Activated CD4-positive, alpha-beta T cell treated with anti-CD3 and anti-CD28 coated beads, Interleukin-2, amount 10 ng/mL, durations not matched to agents 7 days and 5 days (primary cell): Measurements from ENCODE around the gene PHYKPL. TPM values are rescaled to one million over a fixed set of nuclear protein-coding genes. Genes with fewer than 3 reads are reported as not detected.
"Not testable (repeated sequence)": the region's sequence is repeated elsewhere in the genome, so short reads cannot be mapped to it uniquely, and the experiment has no call there.

Experiments used
- CTCF ChIA-PET: fragments of 350-600 bp; sonication (Branson Sonifier 250); formaldehyde crosslinking; loops from one replicate; lab custom pipeline; 2021; ENCODE audit warnings: antibody characterized with exemption; lab: Charles Lee
- POLR2A ChIA-PET: fragments of 350-600 bp; sonication (Branson Sonifier 250); formaldehyde crosslinking; loops from one replicate; lab custom pipeline; 2021; ENCODE audit warnings: antibody characterized with exemption; lab: Charles Lee
- DNase-seq: peaks from one replicate; pipeline ENCODE4 v3.0.0-alpha.2; 2020
- H3K27ac Mint-ChIP-seq: one replicate; pipeline ENCODE4 v1.8.0; 2021; ENCODE audit warnings: mild to moderate bottlenecking, moderate library complexity, mixed read lengths
- H3K27me3 Mint-ChIP-seq: one replicate; pipeline ENCODE4 v1.8.0; 2021; ENCODE audit warnings: mixed read lengths
- H3K36me3 Mint-ChIP-seq: one replicate; pipeline ENCODE4 v1.8.0; 2021; ENCODE audit warnings: low read depth, mixed read lengths
- H3K4me1 Mint-ChIP-seq: one replicate; pipeline ENCODE4 v1.8.0; 2021; ENCODE audit warnings: mixed read lengths
- H3K4me3 Mint-ChIP-seq: one replicate; pipeline ENCODE4 v1.8.0; 2021; ENCODE audit warnings: mild to moderate bottlenecking, moderate library complexity, mixed read lengths
- H3K9me3 Mint-ChIP-seq: one replicate; pipeline ENCODE4 v1.8.0; 2021; ENCODE audit warnings: mixed read lengths
- total RNA-seq, 2 experiments: library from RNA; stranded (reverse); gene quantifications; one replicate each; pipeline ENCODE4 v1.2.3, GENCODE V29; 2021

Gene PHYKPL
- total RNA-seq, 2 experiments from 2014 or later, result 126 to 138 TPM

DNA sequence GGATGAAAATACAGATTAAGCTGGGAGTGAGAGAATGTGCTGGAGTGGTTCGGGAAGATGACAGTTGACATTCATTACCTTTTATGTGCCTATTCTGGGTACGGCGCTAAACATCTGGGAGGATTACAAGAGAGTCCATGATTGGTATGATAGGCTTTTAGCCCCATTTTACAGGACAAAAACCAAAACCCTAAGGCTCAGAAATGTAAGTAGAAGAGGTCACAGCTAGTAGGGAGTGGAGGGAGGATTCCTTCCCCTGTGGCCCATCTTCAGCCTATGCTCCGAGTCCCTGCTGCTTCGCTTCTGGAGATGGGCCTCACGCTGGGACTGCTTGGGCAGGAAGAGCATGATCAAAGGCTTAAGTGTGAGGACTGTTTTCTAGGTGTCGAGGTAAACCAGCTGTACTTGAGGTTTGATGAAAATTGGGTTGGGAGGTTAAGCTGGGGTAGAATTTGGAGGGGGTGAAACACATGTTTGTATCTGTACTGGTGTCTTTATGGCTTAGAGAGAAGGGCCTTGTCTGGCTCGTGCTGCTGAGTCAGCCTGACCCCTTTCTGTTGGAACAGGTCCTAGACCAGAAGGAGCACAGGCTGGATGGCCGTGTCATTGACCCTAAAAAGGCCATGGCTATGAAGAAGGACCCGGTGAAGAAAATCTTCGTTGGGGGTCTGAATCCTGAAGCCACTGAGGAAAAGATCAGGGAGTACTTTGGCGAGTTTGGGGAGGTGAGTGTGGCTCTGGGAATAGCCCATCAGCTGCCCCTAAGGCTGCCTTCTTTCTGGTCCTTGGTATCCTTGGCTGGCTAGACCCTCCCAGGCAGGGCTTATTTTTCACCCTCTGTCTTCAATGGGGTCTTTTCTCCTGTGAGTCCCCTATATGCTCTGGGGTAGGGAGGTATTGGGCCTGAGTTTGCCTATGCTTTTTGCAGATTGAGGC lies 26.2 kb downstream of the PHYKPL start:
- peaks cover 2% of the 10 kb centered on the region for H3K27me3 Mint-ChIP-seq
- H3K27ac Mint-ChIP-seq, result peak overlapping the region; percentile 80
- peaks cover 60% of the 10 kb centered on the region for H3K36me3 Mint-ChIP-seq
- ChIA-PET CTCF (interaction anchor here (0.9 to 1.4 kb wide), 3 partner anchors 9 to 25 kb away, joined by 3 read pairs; no protein-coding TSS in a partner anchor), POLR2A (interaction anchor here (1.0 kb wide), 1 partner anchor 9 kb away, joined by 3 read pairs; no protein-coding TSS in a partner anchor)
- peaks cover 47% of the 10 kb centered on the region for H3K4me1 Mint-ChIP-seq
- H3K9me3 Mint-ChIP-seq, result no peaks in the 10 kb centered on the region
- no peak for DNase-seq
- H3K4me3 Mint-ChIP-seq, result peak overlapping the region; percentile 84

- H3K9me3 Mint-ChIP-seq, result no peaks in the 10 kb centered on the region
- peak overlapping the region; percentile 84 for H3K4me3 Mint-ChIP-seq
- H3K27me3 Mint-ChIP-seq, result peaks cover 2% of the 10 kb centered on the region
- peaks cover 47% of the 10 kb centered on the region for H3K4me1 Mint-ChIP-seq
- peak overlapping the region; percentile 80 for H3K27ac Mint-ChIP-seq
- POLR2A ChIA-PET, result no interaction called here
- DNase-seq, result no peak
- H3K36me3 Mint-ChIP-seq, result peaks cover 53% of the 10 kb centered on the region
- CTCF ChIA-PET, result interaction anchor here (1.1 kb wide), 1 partner anchor 10 kb away, joined by 3 read pairs; no protein-coding TSS in a partner anchor
Measured at GRCh38 chr5:178205749-178206047, 26.9 kb downstream of the PHYKPL start.

DNA sequence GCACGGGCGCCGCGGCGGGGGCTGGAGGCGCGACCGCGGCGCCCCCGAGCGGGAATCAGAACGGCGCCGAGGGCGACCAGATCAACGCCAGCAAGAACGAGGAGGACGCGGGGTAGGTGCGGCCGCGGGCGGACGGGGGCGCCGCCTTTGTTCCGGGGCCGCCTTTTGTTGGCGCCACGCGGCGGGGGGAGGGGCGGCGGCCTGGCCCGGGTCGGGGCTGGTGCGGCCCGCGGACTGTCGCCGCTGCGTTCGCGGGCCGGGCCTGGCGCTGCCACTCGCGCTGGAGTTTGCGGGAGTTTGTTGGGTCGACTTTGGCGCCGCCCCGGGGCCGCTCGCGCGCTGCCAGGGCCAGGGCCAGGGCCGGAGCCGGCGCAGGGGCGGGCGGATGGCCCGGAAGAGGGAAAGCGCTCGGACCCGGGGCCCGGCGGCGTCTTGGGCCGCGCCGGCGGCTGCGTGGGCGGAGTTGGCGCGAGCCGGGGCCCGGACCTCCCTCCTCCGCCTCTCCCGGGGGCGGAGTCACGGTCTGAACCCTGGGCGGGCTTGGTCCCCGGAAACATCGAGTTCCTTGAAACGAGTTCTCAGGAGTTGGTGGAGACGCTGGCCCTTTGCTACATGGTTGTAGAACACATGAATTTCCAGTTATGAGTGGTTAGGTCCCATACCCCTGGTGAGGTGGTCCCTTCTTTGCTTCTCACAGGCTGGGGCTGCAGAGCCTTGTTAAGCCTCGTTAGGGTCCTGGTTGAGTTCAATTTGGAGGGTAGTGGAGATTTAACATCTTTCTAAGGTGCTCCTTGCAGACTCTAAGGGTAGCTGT lies 27.5 kb downstream of the PHYKPL start:
- ChIA-PET CTCF (interaction anchor here (1.0 to 1.3 kb wide), 3 partner anchors 10 to 84 kb away, joined by 3 read pairs; no protein-coding TSS in a partner anchor), POLR2A (no interaction called here)
- Mint-ChIP-seq H3K36me3 (peaks cover 50% of the 10 kb centered on the region), H3K27me3 (peaks cover 2% of the 10 kb centered on the region), H3K9me3 (no peaks in the 10 kb centered on the region), H3K4me3 (peak overlapping the region; percentile 97), H3K27ac (peak overlapping the region; percentile 80), H3K4me1 (peaks cover 42% of the 10 kb centered on the region)
- peak; percentile 82 for DNase-seq

GRCh38 chr5:178204182-178204934 lies 28.2 kb downstream of the PHYKPL start, which contains the start of gene HNRNPAB:
TSS of gene HNRNPAB (plus strand) at chr5:178204533. CDS start at chr5:178204838, 305 bp downstream.
- peak; percentile 95 for DNase-seq
- Mint-ChIP-seq H3K27me3 (peaks cover 2% of the 10 kb centered on the region), H3K27ac (peak within 1 kb of the TSS; percentile 98), H3K4me1 (peaks cover 40% of the 10 kb centered on the region), H3K9me3 (no peaks in the 10 kb centered on the region), H3K4me3 (peak within 1 kb of the TSS; percentile 97), H3K36me3 (peaks cover 42% of the 10 kb centered on the region)
- CTCF ChIA-PET, result interaction anchor here (1.0 to 1.3 kb wide), 3 partner anchors 11 to 84 kb away, joined by 3 read pairs; no protein-coding TSS in a partner anchor
- POLR2A ChIA-PET, result no interaction called here

- peak overlapping the region; percentile 97 for H3K4me3 Mint-ChIP-seq
- CTCF ChIA-PET, result interaction anchor here (1.0 to 1.3 kb wide), 3 partner anchors 12 to 83 kb away, joined by 3 read pairs; no protein-coding TSS in a partner anchor
- H3K27ac Mint-ChIP-seq, result peak overlapping the region; percentile 98
- peaks cover 2% of the 10 kb centered on the region for H3K27me3 Mint-ChIP-seq
- peaks cover 35% of the 10 kb centered on the region for H3K4me1 Mint-ChIP-seq
- peaks cover 36% of the 10 kb centered on the region for H3K36me3 Mint-ChIP-seq
- DNase-seq, result peak; percentile 25
- no peaks in the 10 kb centered on the region for H3K9me3 Mint-ChIP-seq
- POLR2A ChIA-PET, result no interaction called here
Measured at GRCh38 chr5:178203670-178204181, 28.9 kb downstream of the PHYKPL start.

DNA sequence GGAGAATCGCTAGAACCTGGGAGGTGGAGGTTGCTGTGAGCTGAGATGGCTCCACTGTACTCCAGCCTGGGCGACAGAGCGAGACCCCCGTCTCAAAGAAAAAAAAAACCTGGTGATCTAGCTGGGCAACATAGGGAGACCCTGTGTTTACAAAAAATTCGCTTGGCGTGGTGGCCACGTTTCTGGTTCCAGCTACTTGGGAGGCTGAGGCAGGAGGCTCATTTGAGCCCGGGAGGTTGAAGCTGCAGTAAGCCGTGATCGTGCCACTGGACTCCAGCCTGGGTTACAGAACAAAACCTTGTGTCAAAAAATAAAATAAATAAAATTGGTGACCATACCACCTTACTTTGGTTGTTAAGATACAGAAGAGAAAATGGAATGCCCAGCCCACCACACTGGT lies 30.1 kb downstream of the PHYKPL start:
- Mint-ChIP-seq H3K9me3 (no peaks in the 10 kb centered on the region), H3K27ac (no peak overlapping the region), H3K4me3 (peak overlapping the region; percentile 58), H3K27me3 (peaks cover 2% of the 10 kb centered on the region), H3K36me3 (peaks cover 25% of the 10 kb centered on the region), H3K4me1 (peaks cover 26% of the 10 kb centered on the region)
- ChIA-PET POLR2A (interaction anchor here (0.7 kb wide), 1 partner anchor 19 kb away, joined by 3 read pairs; no protein-coding TSS in a partner anchor), CTCF (no interaction called here)
- no peak for DNase-seq

DNA sequence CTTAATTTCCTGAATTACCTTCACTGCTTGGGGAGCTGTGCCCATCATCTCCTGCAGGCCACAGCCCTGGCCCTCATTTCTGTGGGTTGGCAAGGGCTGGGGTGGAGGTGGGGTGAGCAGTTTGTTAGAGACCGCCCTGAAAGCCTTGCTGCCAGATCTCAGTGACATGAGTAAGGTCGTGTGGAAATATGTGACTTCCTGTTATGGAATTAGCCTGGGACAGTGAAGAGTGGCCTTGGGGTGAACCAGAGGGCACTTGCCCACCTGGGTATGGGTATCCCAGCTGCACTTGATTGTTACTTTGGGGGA lies 30.7 kb downstream of the PHYKPL start:
- H3K9me3 Mint-ChIP-seq, result no peaks in the 10 kb centered on the region
- ChIA-PET POLR2A (no interaction called here), CTCF (no interaction called here)
- peaks cover 20% of the 10 kb centered on the region for H3K4me1 Mint-ChIP-seq
- no peak overlapping the region for H3K4me3 Mint-ChIP-seq
- peaks cover 19% of the 10 kb centered on the region for H3K36me3 Mint-ChIP-seq
- no peak overlapping the region for H3K27ac Mint-ChIP-seq
- no peak for DNase-seq
- peaks cover 2% of the 10 kb centered on the region for H3K27me3 Mint-ChIP-seq

DNA sequence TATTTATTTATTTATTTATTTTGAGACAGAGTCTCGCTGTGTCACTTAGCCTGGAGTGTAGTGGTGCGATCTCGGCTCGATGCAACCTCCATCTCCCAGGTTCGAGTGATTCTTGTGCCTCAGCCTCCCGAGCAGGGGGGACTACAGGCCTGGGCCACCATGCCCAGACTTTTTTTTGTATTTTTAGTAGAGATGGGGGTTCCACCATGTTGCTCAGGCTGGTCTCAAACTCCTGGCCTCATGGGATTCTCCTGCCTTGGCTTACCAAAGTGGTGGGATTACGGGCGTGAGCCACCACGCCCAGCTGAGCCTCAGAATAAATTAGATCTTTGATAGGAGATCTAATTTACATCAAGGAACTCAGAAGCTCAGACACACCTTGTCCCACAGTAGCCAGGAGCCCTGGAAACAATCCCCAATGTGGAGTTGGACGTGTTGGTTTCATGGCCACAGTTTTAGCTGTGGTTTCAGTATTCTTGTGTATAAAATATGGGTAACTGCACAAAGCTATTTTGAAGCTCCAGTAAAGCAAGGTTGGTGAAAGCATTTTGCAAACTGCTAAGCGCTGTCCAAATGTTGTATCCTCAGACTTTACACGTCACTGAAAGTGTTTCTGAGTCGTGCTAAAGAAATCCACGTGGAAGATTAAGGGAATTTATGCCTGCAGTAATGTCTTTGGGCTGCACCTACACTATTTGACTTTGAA lies 31.2 kb downstream of the PHYKPL start:
- Mint-ChIP-seq H3K4me1 (peaks cover 15% of the 10 kb centered on the region), H3K4me3 (no peak overlapping the region), H3K9me3 (no peaks in the 10 kb centered on the region), H3K27ac (no peak overlapping the region), H3K36me3 (peaks cover 14% of the 10 kb centered on the region), H3K27me3 (peaks cover 2% of the 10 kb centered on the region)
- no peak for DNase-seq
- ChIA-PET POLR2A (no interaction called here), CTCF (interaction anchor here (0.6 to 0.8 kb wide), 2 partner anchors 37 to 1197 kb away, joined by 3 read pairs; no protein-coding TSS in a partner anchor)

DNA sequence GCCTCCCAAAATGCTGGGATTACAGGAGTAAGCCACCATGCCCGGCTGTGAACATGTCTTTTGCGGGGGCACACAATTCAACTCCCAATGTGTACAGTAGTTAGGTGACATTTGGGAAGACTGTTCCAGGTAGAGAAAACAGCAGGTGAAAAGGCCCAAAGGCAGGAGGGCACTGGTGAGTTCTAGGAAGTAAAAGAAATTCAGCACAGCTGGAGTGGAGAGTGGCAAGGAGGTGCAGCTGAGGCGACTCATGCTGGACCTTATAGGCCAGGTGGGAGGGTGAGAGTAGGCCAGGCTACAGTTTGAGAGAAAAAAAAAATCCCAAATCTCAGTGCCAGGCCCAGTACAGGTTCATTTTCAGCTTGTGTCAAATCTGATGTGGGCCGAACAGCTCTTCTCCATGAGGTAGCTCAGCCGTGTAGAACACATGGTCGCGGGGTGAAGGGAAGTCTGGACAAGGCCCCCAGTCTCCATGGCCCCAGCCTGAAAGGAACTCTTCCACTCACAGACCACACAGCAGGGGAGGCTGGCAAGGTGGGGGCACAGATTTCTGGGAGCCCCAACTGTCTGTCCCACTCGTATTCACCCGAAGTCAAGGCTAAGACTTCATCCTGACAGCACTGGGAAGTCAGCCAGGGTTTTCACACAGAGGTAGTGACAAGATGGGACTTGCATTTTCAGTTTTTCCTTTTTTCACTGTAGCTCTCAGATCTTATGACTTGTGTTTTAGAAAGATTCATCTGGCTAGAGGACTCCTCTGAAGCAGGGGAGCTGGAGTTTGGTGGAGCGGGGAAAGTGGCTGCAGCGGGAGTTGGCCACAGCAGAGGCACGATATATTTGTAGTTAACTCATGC lies 32.8 kb downstream of the PHYKPL start:
- no peak overlapping the region for H3K27ac Mint-ChIP-seq
- DNase-seq, result no peak
- peaks cover 6% of the 10 kb centered on the region for H3K27me3 Mint-ChIP-seq
- ChIA-PET CTCF (no interaction called here), POLR2A (no interaction called here)
- H3K36me3 Mint-ChIP-seq, result peaks cover 3% of the 10 kb centered on the region
- H3K9me3 Mint-ChIP-seq, result no peaks in the 10 kb centered on the region
- H3K4me1 Mint-ChIP-seq, result peaks cover 7% of the 10 kb centered on the region
- H3K4me3 Mint-ChIP-seq, result no peak overlapping the region

DNA sequence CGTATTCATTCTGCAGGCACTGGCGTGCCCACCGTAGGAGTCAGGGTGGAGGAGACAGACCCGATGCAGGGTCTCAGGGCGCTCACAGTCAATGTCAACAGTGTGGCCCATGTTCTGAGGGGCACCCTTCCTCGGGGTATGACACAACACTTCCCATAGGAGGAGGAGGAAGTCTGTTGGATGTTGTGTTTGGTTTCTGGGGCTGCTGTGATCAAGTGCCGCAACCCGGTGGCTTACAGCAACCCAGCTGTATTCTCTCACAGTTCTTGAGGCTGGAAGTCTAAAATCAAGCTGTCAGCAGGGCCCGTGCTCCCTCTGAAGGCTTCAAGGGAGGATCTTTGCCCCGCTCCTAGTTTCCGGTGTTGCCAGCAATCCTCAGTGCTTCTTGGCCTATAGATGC lies 33.9 kb downstream of the PHYKPL start:
- no peak overlapping the region for H3K27ac Mint-ChIP-seq
- no peaks in the 10 kb centered on the region for H3K36me3 Mint-ChIP-seq
- no peak overlapping the region for H3K4me3 Mint-ChIP-seq
- CTCF ChIA-PET, result no interaction called here
- H3K4me1 Mint-ChIP-seq, result peaks cover 12% of the 10 kb centered on the region
- H3K9me3 Mint-ChIP-seq, result no peaks in the 10 kb centered on the region
- POLR2A ChIA-PET, result no interaction called here
- no peak for DNase-seq
- H3K27me3 Mint-ChIP-seq, result peaks cover 10% of the 10 kb centered on the region

- H3K4me3 Mint-ChIP-seq, DNase-seq, H3K9me3 Mint-ChIP-seq, CTCF ChIA-PET, H3K27ac Mint-ChIP-seq, H3K36me3 Mint-ChIP-seq, POLR2A ChIA-PET: not testable (repeated sequence)
- Mint-ChIP-seq H3K27me3 (peaks cover 15% of the 10 kb centered on the region), H3K4me1 (peaks cover 17% of the 10 kb centered on the region)
Measured at GRCh38 chr5:178198151-178198550, 34.5 kb downstream of the PHYKPL start.
